RKO (cell line): ENCODE results near the gene RTCB.
A peak's percentile ranks its signal among the peaks of the same experiment; 100 is the strongest.
"Not testable (repeated sequence)": the region's sequence is repeated elsewhere in the genome, so short reads cannot be mapped to it uniquely, and the experiment has no call there.

ENCODE experiments used
- DNase-seq: peaks from one replicate; pipeline ENCODE4 v3.0.0-alpha.2; 2016; ENCODE audit warnings: low spot score

The RTCB gene

GRCh38 chr22:32389685-32390084 is 22.4 kb downstream of the RTCB start:
- peak; percentile 11 for DNase-seq

- no peak for DNase-seq
Observed at GRCh38 chr22:32385681-32386080, 26.4 kb downstream of the RTCB start.

GRCh38 chr22:32380991-32381390 is 31.1 kb downstream of the RTCB start:
- DNase-seq, result no peak

GRCh38 chr22:32378707-32379272 is 33.3 kb downstream of the RTCB start:
- DNase-seq, result peak; percentile 48

GRCh38 chr22:32376681-32377080 is 35.4 kb downstream of the RTCB start:
- no peak for DNase-seq

- no peak for DNase-seq
Observed at GRCh38 chr22:32375678-32376450, 36.2 kb downstream of the RTCB start.

- DNase-seq, result no peak
Observed at GRCh38 chr22:32364210-32364609, 47.8 kb downstream of the RTCB start.

GRCh38 chr22:32361257-32361656 is 50.8 kb downstream of the RTCB start:
- DNase-seq, result no peak

- not testable (repeated sequence) for DNase-seq
Observed at GRCh38 chr22:32360096-32360495, 52.0 kb downstream of the RTCB start.

- DNase-seq, result not testable (repeated sequence)
Observed at GRCh38 chr22:32357567-32357966, 54.5 kb downstream of the RTCB start, which contains the start of gene RFPL3. TSS of gene RFPL3 (plus strand) at chr22:32357867. CDS start at chr22:32358072, 205 bp downstream.

GRCh38 chr22:32355760-32356159 is 56.3 kb downstream of the RTCB start:
- peak; percentile 15 for DNase-seq

- peak; percentile 75 for DNase-seq
Observed at GRCh38 chr22:32354360-32355351, 57.4 kb downstream of the RTCB start.

GRCh38 chr22:32353840-32354239 is 58.2 kb downstream of the RTCB start:
- DNase-seq, result no peak

GRCh38 chr22:32353292-32353691 is 58.8 kb downstream of the RTCB start:
- DNase-seq, result no peak

- no peak for DNase-seq
Observed at GRCh38 chr22:32352681-32353080, 59.4 kb downstream of the RTCB start.

GRCh38 chr22:32351875-32352274 is 60.2 kb downstream of the RTCB start:
- not testable (repeated sequence) for DNase-seq

GRCh38 chr22:32348031-32348611 is 63.9 kb downstream of the RTCB start:
- DNase-seq, result no peak

- DNase-seq, result no peak
Observed at GRCh38 chr22:32343941-32344340, 68.1 kb downstream of the RTCB start.

GRCh38 chr22:32342977-32343376 is 69.1 kb downstream of the RTCB start:
- DNase-seq, result no peak

GRCh38 chr22:32341122-32341740 is 70.8 kb downstream of the RTCB start:
- DNase-seq, result no peak

GRCh38 chr22:32340411-32340810 is 71.6 kb downstream of the RTCB start:
- DNase-seq, result no peak
